ENCODE results near the gene PRKCE.

Gene PRKCE

DNA sequence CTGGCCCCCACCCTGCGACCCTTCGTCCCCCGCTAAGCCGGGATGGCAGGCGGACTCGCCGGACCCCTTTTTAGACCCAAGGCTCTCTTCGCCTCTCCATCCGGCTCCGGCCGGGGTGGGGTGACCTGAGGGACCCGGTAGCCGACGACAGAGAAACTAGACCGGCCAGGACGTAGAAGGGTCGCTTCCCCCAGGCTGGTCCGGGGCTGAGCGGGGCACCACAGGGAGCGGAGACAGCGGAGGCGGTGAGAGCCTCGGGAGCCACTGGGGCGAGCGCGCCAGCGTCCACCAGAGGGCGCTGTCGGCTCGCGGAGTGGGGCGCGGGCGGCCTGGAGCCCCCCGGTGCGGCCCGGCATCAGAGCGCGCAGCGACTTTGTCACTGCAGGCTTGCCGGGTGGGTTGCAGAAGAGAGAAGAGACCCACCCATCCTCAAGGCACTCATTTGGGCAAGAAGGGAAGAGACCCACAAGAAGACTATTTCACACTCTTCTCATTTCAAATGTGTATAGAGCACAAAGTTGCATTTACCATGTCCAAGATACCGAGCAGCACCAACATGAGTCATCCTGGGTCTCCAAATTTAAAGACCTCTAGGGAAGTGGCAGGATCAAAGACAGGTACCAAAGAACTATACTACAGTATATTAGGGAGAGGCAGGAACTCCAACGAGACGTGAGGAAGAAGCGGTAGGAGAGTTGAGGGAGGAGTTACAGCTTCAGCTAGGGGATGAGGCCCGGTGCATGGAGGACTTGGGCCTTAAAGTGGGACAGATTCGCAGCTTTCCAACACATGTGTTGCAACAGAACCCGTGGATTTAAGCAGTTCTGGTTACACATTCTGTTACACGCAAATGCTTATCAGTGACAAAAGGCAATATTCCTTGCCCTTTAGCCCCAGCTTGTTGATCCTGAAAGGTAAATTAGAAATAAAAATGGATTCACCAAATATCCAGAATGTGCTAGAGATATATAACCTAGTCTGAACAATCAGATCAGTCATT, 7.6 kb upstream of the PRKCE start:
- DNase-seq (ENCODE audit: insufficient read length, low spot score) (peak; percentile 83), FAIRE-seq (no peak)
- TF ChIP-seq, protein P1, sequence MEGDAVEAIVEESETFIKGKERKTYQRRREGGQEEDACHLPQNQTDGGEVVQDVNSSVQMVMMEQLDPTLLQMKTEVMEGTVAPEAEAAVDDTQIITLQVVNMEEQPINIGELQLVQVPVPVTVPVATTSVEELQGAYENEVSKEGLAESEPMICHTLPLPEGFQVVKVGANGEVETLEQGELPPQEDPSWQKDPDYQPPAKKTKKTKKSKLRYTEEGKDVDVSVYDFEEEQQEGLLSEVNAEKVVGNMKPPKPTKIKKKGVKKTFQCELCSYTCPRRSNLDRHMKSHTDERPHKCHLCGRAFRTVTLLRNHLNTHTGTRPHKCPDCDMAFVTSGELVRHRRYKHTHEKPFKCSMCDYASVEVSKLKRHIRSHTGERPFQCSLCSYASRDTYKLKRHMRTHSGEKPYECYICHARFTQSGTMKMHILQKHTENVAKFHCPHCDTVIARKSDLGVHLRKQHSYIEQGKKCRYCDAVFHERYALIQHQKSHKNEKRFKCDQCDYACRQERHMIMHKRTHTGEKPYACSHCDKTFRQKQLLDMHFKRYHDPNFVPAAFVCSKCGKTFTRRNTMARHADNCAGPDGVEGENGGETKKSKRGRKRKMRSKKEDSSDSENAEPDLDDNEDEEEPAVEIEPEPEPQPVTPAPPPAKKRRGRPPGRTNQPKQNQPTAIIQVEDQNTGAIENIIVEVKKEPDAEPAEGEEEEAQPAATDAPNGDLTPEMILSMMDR (IDR thresholded peaks at IDR 0.05; ENCODE audit: insufficient read depth, missing control alignments) = peak; percentile 74

DNA sequence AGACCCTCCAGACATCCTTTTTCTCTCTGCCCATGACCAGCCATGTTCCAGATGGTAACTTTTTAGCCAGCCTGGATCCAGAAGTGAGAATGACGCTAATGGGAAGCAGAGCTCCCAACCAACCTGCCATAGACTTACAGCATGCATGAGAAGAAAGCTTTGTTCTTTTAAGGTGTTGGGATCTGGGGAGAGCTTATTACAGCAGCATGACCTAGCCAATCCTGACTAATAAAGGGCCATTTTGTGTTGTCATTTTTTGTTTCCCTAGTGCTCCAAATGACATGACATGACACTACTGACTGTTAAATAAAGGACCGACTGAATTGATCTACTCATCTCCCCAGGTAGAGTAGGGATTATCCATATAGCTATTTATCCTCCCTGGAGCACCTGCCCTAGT, 5.2 kb upstream of the PRKCE start:
- FAIRE-seq (no peak), DNase-seq (ENCODE audit: insufficient read length, low spot score) (no peak)
- TF ChIP-seq, protein P1 (IDR thresholded peaks at IDR 0.05; ENCODE audit: insufficient read depth, missing control alignments) = no peak

DNA sequence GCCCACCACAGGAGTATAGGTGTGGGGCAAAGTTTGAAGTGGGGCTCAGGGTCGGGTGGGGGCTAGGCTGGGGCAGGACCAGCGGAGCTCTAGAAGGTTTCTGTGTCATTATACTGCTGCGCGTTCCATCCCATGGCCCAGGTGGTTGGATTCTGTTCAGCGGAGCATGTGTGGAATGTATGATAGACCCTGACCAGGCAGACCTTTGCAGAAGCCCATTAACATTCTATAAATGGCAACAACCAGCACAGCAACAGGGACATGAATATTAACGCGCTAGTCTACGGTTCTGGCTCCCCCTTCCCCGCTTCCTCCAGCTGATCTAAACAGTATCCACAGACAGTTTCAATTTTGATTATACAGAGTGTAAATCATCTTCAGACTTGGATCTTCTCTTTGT, 4.1 kb upstream of the PRKCE start:
- TF ChIP-seq, protein P1 (IDR thresholded peaks at IDR 0.05; ENCODE audit: insufficient read depth, missing control alignments) = no peak
- FAIRE-seq (no peak), DNase-seq (ENCODE audit: insufficient read length, low spot score) (no peak)

DNA sequence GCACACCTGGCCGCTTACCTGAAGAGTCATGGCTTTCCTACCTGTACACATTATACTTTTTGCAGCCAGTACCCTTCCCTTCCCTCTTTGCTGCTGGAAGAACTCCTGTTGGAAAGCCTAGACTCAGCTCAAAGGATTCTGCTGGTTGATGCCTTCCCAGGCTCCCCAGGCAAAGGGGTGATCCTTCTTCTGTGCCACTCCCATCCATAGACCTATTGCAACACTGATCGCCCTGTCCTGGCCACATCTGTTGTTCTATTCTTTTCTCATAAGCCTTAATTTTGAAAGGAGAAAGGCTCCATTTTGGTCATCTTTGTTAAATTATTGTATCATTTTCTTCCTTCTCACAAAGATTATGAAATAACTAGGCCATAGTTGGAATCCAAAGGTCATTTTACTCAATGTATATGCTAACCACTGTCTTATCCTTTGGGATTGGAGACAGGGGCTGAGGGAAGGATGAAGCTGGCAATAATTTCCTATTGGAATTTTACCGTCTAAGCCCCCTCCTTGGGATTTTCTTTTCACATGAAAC, 3.4 kb upstream of the PRKCE start:
- FAIRE-seq = no peak
- DNase-seq (ENCODE audit: insufficient read length, low spot score) = no peak
- TF ChIP-seq, protein P1 (IDR thresholded peaks at IDR 0.05; ENCODE audit: insufficient read depth, missing control alignments) = no peak

DNA sequence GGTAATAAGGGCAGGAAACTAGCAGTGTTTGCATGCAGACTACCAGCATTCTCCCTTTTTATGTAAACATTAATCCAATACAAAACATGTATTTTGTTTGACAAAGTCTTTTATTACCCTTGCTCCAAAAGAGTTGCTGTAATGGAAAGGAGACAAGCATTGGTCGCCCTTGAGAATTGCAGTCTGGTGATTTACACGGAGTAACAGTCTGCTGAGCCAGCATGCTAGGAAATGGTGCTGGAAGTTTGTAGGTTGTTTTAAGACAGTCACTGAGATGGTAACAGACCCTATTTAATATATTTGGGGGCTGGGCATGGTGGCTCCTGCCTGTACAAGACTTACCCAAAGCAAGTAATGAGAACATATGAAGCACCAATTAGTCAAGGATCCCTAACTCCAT, 2.8 kb upstream of the PRKCE start:
- no peak for DNase-seq (ENCODE audit: insufficient read length, low spot score)
- no peak for FAIRE-seq
- TF ChIP-seq, protein P1 (IDR thresholded peaks at IDR 0.05; ENCODE audit: insufficient read depth, missing control alignments) = no peak

DNA sequence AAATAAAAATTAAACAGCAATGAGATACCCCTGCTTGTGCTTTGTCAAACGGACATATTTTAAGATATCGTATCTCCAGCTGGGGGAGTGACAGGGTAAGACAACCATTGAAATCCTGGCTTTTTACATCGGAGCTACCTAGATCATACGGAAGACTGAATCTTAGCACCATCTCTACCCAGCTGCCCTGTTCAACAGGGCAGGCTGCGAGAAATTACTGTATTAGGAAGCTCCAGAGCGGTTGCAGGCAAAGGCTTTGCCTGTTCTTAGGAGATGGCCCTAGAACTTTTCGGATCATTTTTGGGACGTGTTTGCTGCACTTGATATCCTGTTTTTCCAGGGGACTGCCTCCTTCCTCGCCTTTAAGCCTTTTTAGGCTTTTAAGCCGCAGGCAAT, 2.0 kb upstream of the PRKCE start:
- DNase-seq (ENCODE audit: insufficient read length, low spot score) = no peak
- TF ChIP-seq, protein P1 (IDR thresholded peaks at IDR 0.05; ENCODE audit: insufficient read depth, missing control alignments) = no peak
- no peak for FAIRE-seq

All from D721Med (cell line).